Measurements from ENCODE around the gene LAMA2. TPM values are rescaled to one million over a fixed set of nuclear protein-coding genes. Genes with fewer than 3 reads are reported as not detected.

Gene LAMA2
- polyA plus RNA-seq, 1 donor from 2014 or later: 2.5 TPM

- no peak overlapping the region for H3K9ac ChIP-seq (ENCODE audit: low read length)
- no peaks in the 10 kb centered on the region for H3F3A ChIP-seq (ENCODE audit: insufficient read depth, low read length, poor library complexity, severe bottlenecking)
- H3K36me3 ChIP-seq (ENCODE audit: insufficient read depth, low read length): no peaks in the 10 kb centered on the region
- H3K9me3 ChIP-seq (ENCODE audit: low read length): no peaks in the 10 kb centered on the region
- no peaks in the 10 kb centered on the region for H3K79me2 ChIP-seq (replicated peaks; ENCODE audit: insufficient read depth, low read length)
- H3K27me3 ChIP-seq (ENCODE audit: insufficient read depth, low read depth, low read length): no peaks in the 10 kb centered on the region
- H3K27ac ChIP-seq (ENCODE audit: low read length): no peak overlapping the region
- no peaks in the 10 kb centered on the region for H3K9me2 ChIP-seq (ENCODE audit: insufficient read depth, low read length)
- TF ChIP-seq RAD21 (conservative IDR thresholded peaks at IDR 0.05) (no peak), TAF1 (IDR thresholded peaks at IDR 0.05; ENCODE audit: low read depth) (no peak), EP300 (conservative IDR thresholded peaks at IDR 0.05; ENCODE audit: poor library complexity, severe bottlenecking) (no peak), REST (IDR thresholded peaks at IDR 0.05; ENCODE audit: borderline replicate concordance) (no peak), EZH2 (IDR thresholded peaks at IDR 0.05; ENCODE audit: borderline replicate concordance, insufficient read depth, low read length, poor library complexity, severe bottlenecking) (no peak), SMC3 (conservative IDR thresholded peaks at IDR 0.05; ENCODE audit: poor library complexity) (no peak), MXI1 (conservative IDR thresholded peaks at IDR 0.05; ENCODE audit: poor library complexity, severe bottlenecking) (no peak), CTCF (IDR thresholded peaks at IDR 0.05; ENCODE audit: poor library complexity, severe bottlenecking) (no peak), POLR2AphosphoS5 (IDR thresholded peaks at IDR 0.05) (no peak)
- no peaks in the 10 kb centered on the region for H4K20me1 ChIP-seq (ENCODE audit: insufficient read depth)
- H3K4me2 ChIP-seq (ENCODE audit: low read length): no peak overlapping the region
- H3K4me3 ChIP-seq (ENCODE audit: low read length): no peak overlapping the region
- H2AFZ ChIP-seq (ENCODE audit: low read depth, low read length): no peak overlapping the region
Observed at GRCh38 chr6:129494586-129494985, 611.6 kb downstream of the LAMA2 start.

GRCh38 chr6:129495652-129496051 lies 612.7 kb downstream of the LAMA2 start:
- Histone ChIP-seq H4K20me1 (ENCODE audit: insufficient read depth) (no peaks in the 10 kb centered on the region), H2AFZ (ENCODE audit: low read depth, low read length) (no peak overlapping the region), H3K79me2 (replicated peaks; ENCODE audit: insufficient read depth, low read length) (no peaks in the 10 kb centered on the region), H3K4me2 (ENCODE audit: low read length) (no peak overlapping the region), H3K9me2 (ENCODE audit: insufficient read depth, low read length) (no peaks in the 10 kb centered on the region), H3K4me3 (ENCODE audit: low read length) (no peak overlapping the region), H3K36me3 (ENCODE audit: insufficient read depth, low read length) (no peaks in the 10 kb centered on the region), H3F3A (ENCODE audit: insufficient read depth, low read length, poor library complexity, severe bottlenecking) (no peaks in the 10 kb centered on the region), H3K9me3 (ENCODE audit: low read length) (no peaks in the 10 kb centered on the region), H3K27me3 (ENCODE audit: insufficient read depth, low read depth, low read length) (no peaks in the 10 kb centered on the region), H3K27ac (ENCODE audit: low read length) (no peak overlapping the region), H3K9ac (ENCODE audit: low read length) (no peak overlapping the region)
- TF ChIP-seq POLR2AphosphoS5 (IDR thresholded peaks at IDR 0.05): no peak
- TF ChIP-seq EZH2 (IDR thresholded peaks at IDR 0.05; ENCODE audit: borderline replicate concordance, insufficient read depth, low read length, poor library complexity, severe bottlenecking): no peak
- no peak for TF ChIP-seq EP300 (conservative IDR thresholded peaks at IDR 0.05; ENCODE audit: poor library complexity, severe bottlenecking)
- no peak for TF ChIP-seq MXI1 (conservative IDR thresholded peaks at IDR 0.05; ENCODE audit: poor library complexity, severe bottlenecking)
- TF ChIP-seq TAF1 (IDR thresholded peaks at IDR 0.05; ENCODE audit: low read depth): no peak
